Measurements from ENCODE around the gene MYL11.

GRCh38 chr16:30369938-30370455 lies 4.6 kb upstream of the MYL11 start:
- TF ChIP-seq, protein P1, sequence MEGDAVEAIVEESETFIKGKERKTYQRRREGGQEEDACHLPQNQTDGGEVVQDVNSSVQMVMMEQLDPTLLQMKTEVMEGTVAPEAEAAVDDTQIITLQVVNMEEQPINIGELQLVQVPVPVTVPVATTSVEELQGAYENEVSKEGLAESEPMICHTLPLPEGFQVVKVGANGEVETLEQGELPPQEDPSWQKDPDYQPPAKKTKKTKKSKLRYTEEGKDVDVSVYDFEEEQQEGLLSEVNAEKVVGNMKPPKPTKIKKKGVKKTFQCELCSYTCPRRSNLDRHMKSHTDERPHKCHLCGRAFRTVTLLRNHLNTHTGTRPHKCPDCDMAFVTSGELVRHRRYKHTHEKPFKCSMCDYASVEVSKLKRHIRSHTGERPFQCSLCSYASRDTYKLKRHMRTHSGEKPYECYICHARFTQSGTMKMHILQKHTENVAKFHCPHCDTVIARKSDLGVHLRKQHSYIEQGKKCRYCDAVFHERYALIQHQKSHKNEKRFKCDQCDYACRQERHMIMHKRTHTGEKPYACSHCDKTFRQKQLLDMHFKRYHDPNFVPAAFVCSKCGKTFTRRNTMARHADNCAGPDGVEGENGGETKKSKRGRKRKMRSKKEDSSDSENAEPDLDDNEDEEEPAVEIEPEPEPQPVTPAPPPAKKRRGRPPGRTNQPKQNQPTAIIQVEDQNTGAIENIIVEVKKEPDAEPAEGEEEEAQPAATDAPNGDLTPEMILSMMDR (conservative IDR thresholded peaks at IDR 0.05 in 1 of 2, IDR thresholded peaks at IDR 0.05 in 1 of 2; ENCODE audit: extremely low read depth in 1 of 2, insufficient read depth in 1 of 2, low read depth in 1 of 2, low read length in 2 of 2) = no peak
- TF ChIP-seq EZH2 (IDR thresholded peaks at IDR 0.05; ENCODE audit: borderline replicate concordance, low read length) = no peak
